A673 (cell line): Measurements from ENCODE around the gene COLEC12. TPM values are rescaled to one million over a fixed set of nuclear protein-coding genes. Genes with fewer than 3 reads are reported as not detected.

Source experiments
- BruUV-seq: library from RNA; stranded (reverse); fragments of 400-500 nt; replicated peaks from 2 replicates; lab custom pipeline; 2021; lab: Mats Ljungman, UMichigan
- CTCF ChIA-PET: fragments of 300-600 bp; sonication (Branson Sonifier 250); formaldehyde crosslinking; loops from one replicate; lab custom pipeline; 2022; ENCODE audit warnings: antibody characterized with exemption; lab: Charles Lee
- POLR2A ChIA-PET: fragments of 300-600 bp; sonication (Branson Sonifier 250); formaldehyde crosslinking; loops from one replicate; lab custom pipeline; 2022; ENCODE audit warnings: antibody characterized with exemption; ENCODE audit not compliant: low non-redundant PET; lab: Charles Lee
- DNase-seq: peaks from one replicate; pipeline ENCODE4 v3.0.0-alpha.2; 2015; ENCODE audit warnings: low spot score
- H3K27ac ChIP-seq: fragments of 200-600 bp; sonication (generic); 2 replicates; pipeline ENCODE4 v1.5.1; 2016; ENCODE audit warnings: mixed run types, low read depth, mild to moderate bottlenecking, mixed read lengths, antibody characterized with exemption, low read length; ENCODE audit not compliant: poor library complexity, severe bottlenecking
- H3K27me3 ChIP-seq: fragments of 200-600 bp; sonication (generic); replicated peaks from 2 replicates; pipeline ENCODE4 v1.6.1; 2017; ENCODE audit warnings: mixed run types, low read depth, mild to moderate bottlenecking, mixed read lengths, antibody characterized with exemption, low read length; ENCODE audit not compliant: insufficient read depth, poor library complexity
- H3K36me3 ChIP-seq: fragments of 200-600 bp; sonication (generic); 2 replicates; pipeline ENCODE4 v1.6.1; 2016; ENCODE audit warnings: mixed run types, mild to moderate bottlenecking, mixed read lengths, antibody characterized with exemption, low read length; ENCODE audit not compliant: insufficient read depth, poor library complexity, severe bottlenecking
- H3K4me1 ChIP-seq: fragments of 200-600 bp; sonication (generic); 2 replicates; pipeline ENCODE4 v1.6.1; 2017; ENCODE audit warnings: mixed run types, mild to moderate bottlenecking, mixed read lengths, antibody characterized with exemption, low read length; ENCODE audit not compliant: insufficient read depth, poor library complexity, severe bottlenecking
- H3K4me3 ChIP-seq: fragments of 200-600 bp; sonication (generic); 2 replicates; pipeline ENCODE4 v1.5.1; 2016; ENCODE audit warnings: low read depth, mixed run types, mild to moderate bottlenecking, mixed read lengths, low read length; ENCODE audit not compliant: poor library complexity, severe bottlenecking
- H3K9me3 ChIP-seq: fragments of 200-600 bp; sonication (generic); 2 replicates; pipeline ENCODE4 v1.6.1; 2016; ENCODE audit warnings: mixed run types, low read depth, mild to moderate bottlenecking, mixed read lengths, antibody characterized with exemption, low read length; ENCODE audit not compliant: poor library complexity, severe bottlenecking
- CTCF ChIP-seq: fragments of 300-800, 200-600 bp; sonication (generic); conservative IDR thresholded peaks from 2 replicates; pipeline ENCODE4 v1.5.1; 2017; ENCODE audit warnings: low read depth, mild to moderate bottlenecking, antibody characterized with exemption, low read length, moderate library complexity, mixed read lengths
- EZH2 ChIP-seq: fragments of 200-600 bp; sonication (generic); IDR thresholded peaks from 2 replicates; pipeline ENCODE4 v1.6.1; 2017; ENCODE audit warnings: borderline replicate concordance, low read depth, mild to moderate bottlenecking, mixed read lengths, antibody characterized with exemption, low read length; ENCODE audit not compliant: poor library complexity, severe bottlenecking
- intact Hi-C: fragments of 100-400 bp; cut with micrococcal nuclease; formaldehyde crosslinking; loops from one replicate; pipeline ENCODE4 v1.10.0; 2022; ENCODE audit not compliant: unreplicated experiment
- total RNA-seq: library from RNA; stranded (reverse); gene quantifications from 2 replicates; pipeline ENCODE4 v1.2.3, GENCODE V29; 2021

COLEC12 gene
- total RNA-seq, 1 experiment from 2014 or later = 0.86 TPM

GRCh38 chr18:356778-357177 is 143.7 kb downstream of the COLEC12 start:
- ChIA-PET CTCF (no interaction called here), POLR2A (no interaction called here)
- Histone ChIP-seq H3K27me3 (no peaks in the 10 kb centered on the region), H3K4me1 (no peaks in the 10 kb centered on the region), H3K36me3 (no peaks in the 10 kb centered on the region), H3K4me3 (no peak overlapping the region), H3K27ac (no peak overlapping the region), H3K9me3 (no peaks in the 10 kb centered on the region)
- DNase-seq = no peak
- intact Hi-C loops = no loop called here
- TF ChIP-seq EZH2 = no peak
- no TSS peak for BruUV-seq

DNA sequence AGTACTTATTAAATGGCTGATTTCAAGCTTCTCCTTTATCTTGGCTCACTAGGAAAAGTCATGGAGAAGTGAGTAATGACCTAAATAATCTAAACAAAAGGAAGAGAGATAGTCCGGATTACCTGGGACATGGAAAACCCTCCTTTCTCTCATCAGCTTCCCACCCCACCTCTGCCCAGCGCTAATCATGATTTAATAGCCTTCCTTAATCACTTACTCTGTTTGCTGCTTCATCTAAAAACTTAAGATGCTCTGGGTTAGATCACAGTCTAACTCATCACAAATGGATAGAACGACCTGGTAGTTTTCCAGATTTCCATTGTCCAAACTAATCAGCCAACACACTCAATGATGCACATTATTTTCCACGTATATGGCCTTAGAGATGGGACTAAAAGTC is 144.8 kb downstream of the COLEC12 start:
- DNase-seq = no peak
- CTCF ChIA-PET = no interaction called here
- TF ChIP-seq EZH2 (no peak), CTCF (no peak)
- H3K9me3 ChIP-seq = no peaks in the 10 kb centered on the region
- no peak overlapping the region for H3K4me3 ChIP-seq
- no peaks in the 10 kb centered on the region for H3K4me1 ChIP-seq
- no TSS peak for BruUV-seq
- POLR2A ChIA-PET = no interaction called here
- no peaks in the 10 kb centered on the region for H3K36me3 ChIP-seq
- intact Hi-C loops = no loop called here
- H3K27me3 ChIP-seq = no peaks in the 10 kb centered on the region
- no peak overlapping the region for H3K27ac ChIP-seq

DNA sequence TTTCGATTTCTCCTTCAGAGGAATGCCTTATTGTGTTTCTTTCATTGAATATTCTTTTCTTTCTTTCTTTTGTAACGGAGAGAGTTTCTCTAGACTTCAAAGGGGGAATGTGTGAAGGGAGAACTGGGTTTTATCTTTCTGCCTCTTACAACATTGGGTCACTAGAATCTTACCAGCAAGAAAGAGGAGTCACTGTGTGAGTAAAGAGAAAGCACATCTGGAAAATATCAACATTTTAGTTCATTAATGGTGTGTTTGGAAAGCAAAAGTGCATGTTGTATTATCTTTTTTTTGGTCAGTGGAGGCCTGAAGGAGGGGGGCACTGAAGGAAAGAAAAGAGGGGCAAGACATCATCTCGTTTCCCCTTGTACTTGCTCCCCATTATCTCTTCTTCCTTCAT is 146.0 kb downstream of the COLEC12 start:
- ChIA-PET POLR2A (no interaction called here), CTCF (no interaction called here)
- DNase-seq = no peak
- no peak overlapping the region for H3K4me3 ChIP-seq
- no peak for TF ChIP-seq EZH2
- TF ChIP-seq CTCF = no peak
- H3K27ac ChIP-seq = no peak overlapping the region
- no TSS peak for BruUV-seq
- H3K36me3 ChIP-seq = no peaks in the 10 kb centered on the region
- intact Hi-C loops = no loop called here
- no peaks in the 10 kb centered on the region for H3K9me3 ChIP-seq
- H3K4me1 ChIP-seq = no peaks in the 10 kb centered on the region
- no peaks in the 10 kb centered on the region for H3K27me3 ChIP-seq

DNA sequence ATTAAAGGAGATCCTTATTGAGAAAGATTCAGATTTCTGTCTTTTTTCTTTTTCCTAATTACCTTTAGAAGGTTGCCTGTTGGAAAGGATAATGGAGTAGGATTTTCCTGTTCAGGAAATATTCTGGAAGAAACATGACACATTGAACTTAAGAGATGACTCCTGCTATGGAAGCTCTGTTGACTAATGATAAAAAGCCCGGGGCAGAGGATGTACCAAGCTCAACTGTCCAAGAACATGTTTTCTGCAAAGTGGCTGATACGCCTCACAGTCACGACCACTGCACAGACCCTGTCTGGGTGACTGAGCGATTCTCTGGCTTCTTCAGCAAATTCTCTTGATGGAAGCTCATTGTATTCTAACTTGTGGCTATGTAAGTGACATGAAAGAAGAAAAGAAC is 146.5 kb downstream of the COLEC12 start:
- BruUV-seq = no TSS peak

More for the DNA sequence above, 146.5 kb downstream of the COLEC12 start:
- H3K27me3 ChIP-seq = no peaks in the 10 kb centered on the region
- DNase-seq = no peak
- ChIA-PET CTCF (no interaction called here), POLR2A (no interaction called here)
- H3K9me3 ChIP-seq = no peaks in the 10 kb centered on the region
- intact Hi-C loops = no loop called here
- no peak overlapping the region for H3K4me3 ChIP-seq
- no peaks in the 10 kb centered on the region for H3K4me1 ChIP-seq
- TF ChIP-seq CTCF (no peak), EZH2 (no peak)
- no peak overlapping the region for H3K27ac ChIP-seq
- no peaks in the 10 kb centered on the region for H3K36me3 ChIP-seq
